HG03439 (cell line): ENCODE measurements around the gene PKNOX2.

Source experiments
- ATAC-seq: cut with Tn5 transposase; IDR thresholded peaks from one replicate; pipeline ENCODE4 v1.9.1; 2021; ENCODE audit warnings: mild to moderate bottlenecking, moderate library complexity; ENCODE audit not compliant: unreplicated experiment

Gene PKNOX2

GRCh38 chr11:125428486-125429173, 264.1 kb downstream of the PKNOX2 start:
- no peak for ATAC-seq

- ATAC-seq = no peak
These were observed 264.7 kb downstream of the PKNOX2 start for GRCh38 chr11:125429174-125429707.

- no peak for ATAC-seq
These were observed 265.5 kb downstream of the PKNOX2 start for GRCh38 chr11:125429807-125430678.

GRCh38 chr11:125431009-125431408, 266.5 kb downstream of the PKNOX2 start:
- no peak for ATAC-seq

- no peak for ATAC-seq
These were observed 266.9 kb downstream of the PKNOX2 start for GRCh38 chr11:125431481-125431880.

- ATAC-seq = no peak
These were observed 269.0 kb downstream of the PKNOX2 start for GRCh38 chr11:125433454-125434121.

- no peak for ATAC-seq
These were observed 271.1 kb downstream of the PKNOX2 start for GRCh38 chr11:125435461-125436238.

- no peak for ATAC-seq
These were observed 277.3 kb downstream of the PKNOX2 start for GRCh38 chr11:125441648-125442410.

- no peak for ATAC-seq
These were observed 278.4 kb downstream of the PKNOX2 start for GRCh38 chr11:125442946-125443345.

GRCh38 chr11:125443767-125444311, 279.3 kb downstream of the PKNOX2 start:
- ATAC-seq = no peak

GRCh38 chr11:125445731-125446130, 281.2 kb downstream of the PKNOX2 start:
- ATAC-seq = no peak

GRCh38 chr11:125446279-125446678, 281.7 kb downstream of the PKNOX2 start:
- no peak for ATAC-seq

- no peak for ATAC-seq
These were observed 283.2 kb downstream of the PKNOX2 start for GRCh38 chr11:125447721-125448120.

GRCh38 chr11:125448136-125448535, 283.6 kb downstream of the PKNOX2 start:
- no peak for ATAC-seq

GRCh38 chr11:125449565-125449964, 285.0 kb downstream of the PKNOX2 start:
- no peak for ATAC-seq

- ATAC-seq = no peak
These were observed 287.0 kb downstream of the PKNOX2 start for GRCh38 chr11:125451400-125452124.

- ATAC-seq = no peak
These were observed 287.5 kb downstream of the PKNOX2 start for GRCh38 chr11:125452125-125452470.

- no peak for ATAC-seq
These were observed 289.5 kb downstream of the PKNOX2 start for GRCh38 chr11:125454047-125454446.

- no peak for ATAC-seq
These were observed 291.3 kb downstream of the PKNOX2 start for GRCh38 chr11:125455851-125456250.
